Mammary epithelial cell (primary cell): ENCODE measurements around the gene NUDT3.

Source experiments
- EZH2 ChIP-seq: IDR thresholded peaks from 2 replicates; pipeline ENCODE4 v1.6.1; 2012; ENCODE audit warnings: low read length, inconsistent platforms, borderline replicate concordance
- TF ChIP-seq, protein P1 (sequence below), 2 donors: IDR thresholded peaks in 1 of 2; conservative IDR thresholded peaks in 1 of 2; 2 replicates each; pipeline ENCODE4 v1.5.1; 2011 to 2012; ENCODE audit warnings: inconsistent platforms in 2 of 2, low read length in 2 of 2, mild to moderate bottlenecking in 2 of 2, control low read depth in 1 of 2, low read depth in 1 of 2; ENCODE audit not compliant: insufficient read depth in 1 of 2; ENCODE audit errors: extremely low read depth in 1 of 2

DNA sequence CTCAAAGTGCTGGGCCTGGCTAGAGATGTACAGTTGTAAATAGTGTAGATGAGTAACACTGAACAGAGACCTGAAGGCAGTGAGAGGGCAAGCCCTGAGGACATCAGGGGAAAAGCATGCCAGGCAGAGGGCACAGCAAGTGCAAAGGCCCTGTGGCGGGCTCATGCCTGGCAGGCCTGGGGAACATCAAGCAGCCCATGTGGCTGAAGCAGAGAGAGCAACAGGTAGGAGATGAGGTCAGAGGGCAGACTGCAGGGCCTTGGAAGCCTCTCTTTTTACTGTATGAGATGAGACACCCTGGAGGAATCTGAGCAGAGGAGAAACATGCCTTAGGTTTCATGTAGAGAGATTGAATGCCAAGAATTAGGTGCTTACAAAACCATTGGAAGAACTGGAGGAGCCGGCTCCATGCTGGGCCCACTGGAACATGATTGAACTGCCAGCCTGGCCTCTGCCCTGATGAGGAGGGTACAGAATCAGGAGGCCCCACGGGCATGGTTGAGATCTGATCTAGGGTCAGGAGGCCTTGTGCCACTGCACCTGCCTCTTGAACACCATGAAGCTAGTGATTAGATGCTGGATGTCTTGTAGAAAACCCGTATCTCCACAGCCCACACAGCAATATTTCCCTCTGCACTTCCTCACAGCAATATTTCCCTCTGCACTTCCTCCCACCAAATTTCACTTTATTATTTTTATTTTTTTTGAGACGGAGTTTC lies 161.7 kb downstream of the NUDT3 start:
- TF ChIP-seq, protein P1, sequence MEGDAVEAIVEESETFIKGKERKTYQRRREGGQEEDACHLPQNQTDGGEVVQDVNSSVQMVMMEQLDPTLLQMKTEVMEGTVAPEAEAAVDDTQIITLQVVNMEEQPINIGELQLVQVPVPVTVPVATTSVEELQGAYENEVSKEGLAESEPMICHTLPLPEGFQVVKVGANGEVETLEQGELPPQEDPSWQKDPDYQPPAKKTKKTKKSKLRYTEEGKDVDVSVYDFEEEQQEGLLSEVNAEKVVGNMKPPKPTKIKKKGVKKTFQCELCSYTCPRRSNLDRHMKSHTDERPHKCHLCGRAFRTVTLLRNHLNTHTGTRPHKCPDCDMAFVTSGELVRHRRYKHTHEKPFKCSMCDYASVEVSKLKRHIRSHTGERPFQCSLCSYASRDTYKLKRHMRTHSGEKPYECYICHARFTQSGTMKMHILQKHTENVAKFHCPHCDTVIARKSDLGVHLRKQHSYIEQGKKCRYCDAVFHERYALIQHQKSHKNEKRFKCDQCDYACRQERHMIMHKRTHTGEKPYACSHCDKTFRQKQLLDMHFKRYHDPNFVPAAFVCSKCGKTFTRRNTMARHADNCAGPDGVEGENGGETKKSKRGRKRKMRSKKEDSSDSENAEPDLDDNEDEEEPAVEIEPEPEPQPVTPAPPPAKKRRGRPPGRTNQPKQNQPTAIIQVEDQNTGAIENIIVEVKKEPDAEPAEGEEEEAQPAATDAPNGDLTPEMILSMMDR (conservative IDR thresholded peaks at IDR 0.05 in 1 of 2, IDR thresholded peaks at IDR 0.05 in 1 of 2; ENCODE audit: extremely low read depth in 1 of 2, insufficient read depth in 1 of 2, low read depth in 1 of 2, low read length in 2 of 2) = no peak
- no peak for TF ChIP-seq EZH2
